ENCODE measurements around the gene PTAFR. TPM values are rescaled to one million over a fixed set of nuclear protein-coding genes. Genes with fewer than 3 reads are reported as not detected.

Gene PTAFR
- total and polyA plus RNA-seq, 7 experiments from 2014 or later: 0.31 to 21.2 (median 1.2) TPM

DNA sequence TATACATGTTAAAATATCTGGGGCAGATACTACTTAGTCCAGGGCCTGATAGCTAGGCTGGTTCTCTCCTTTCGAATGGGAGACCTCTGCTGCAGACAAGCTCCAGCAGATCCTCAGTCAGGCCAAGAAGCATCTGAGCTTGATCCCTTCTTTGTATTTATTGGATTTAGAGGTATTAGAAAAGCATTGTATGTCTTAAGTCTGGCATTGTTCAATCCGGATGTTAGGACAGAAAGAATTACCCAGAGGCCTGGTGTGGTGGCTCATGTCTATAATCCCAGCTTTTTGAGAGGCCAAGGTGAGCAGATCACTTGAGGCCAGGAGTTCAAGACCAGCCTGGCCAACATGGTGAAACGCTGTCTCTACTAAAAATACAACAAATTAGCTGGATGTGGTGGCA lies 66.9 kb downstream of the PTAFR start:
- H3K4me3 Mint-ChIP-seq: no peak overlapping the region
- Histone ChIP-seq H3K4me3 (ENCODE audit: low read length) (no peak overlapping the region), H3K27ac (ENCODE audit: low read depth, low read length) (no peak overlapping the region), H3K9me3 (ENCODE audit: control insufficient read depth in 2 of 3, low read length in 3 of 3) (no peaks in the 10 kb centered on the region), H3K27me3 (ENCODE audit: control insufficient read depth in 2 of 2, insufficient read depth in 2 of 2, low read length in 2 of 2) (no peaks in the 10 kb centered on the region), H3K4me1 (ENCODE audit: control insufficient read depth in 2 of 2, insufficient read depth in 2 of 2, low read length in 2 of 2) (no peaks in the 10 kb centered on the region), H3K36me3 (ENCODE audit: control insufficient read depth in 2 of 3, insufficient read depth in 3 of 3, low read length in 3 of 3) (no peaks in the 10 kb centered on the region)
- peaks cover 0 to 29% (median 0%) of the 10 kb centered on the region in 7 donors for H3K4me1 Mint-ChIP-seq
- peaks cover 0 to 4% (median 0%) of the 10 kb centered on the region in 11 donors for H3K9me3 Mint-ChIP-seq
- ATAC-seq (no peak), DNase-seq (no peak)
- peaks cover 0 to 6% (median 0%) of the 10 kb centered on the region in 5 donors for H3K36me3 Mint-ChIP-seq
- intact Hi-C loops (cut with micrococcal nuclease): no loop called here
- POLR2A ChIA-PET: no interaction called here
- no peak overlapping the region for H3K27ac Mint-ChIP-seq
- peaks cover 0 to 7% (median 0%) of the 10 kb centered on the region in 5 donors for H3K27me3 Mint-ChIP-seq
- CTCF ChIA-PET: interaction anchor here (0.6 to 0.9 kb wide), 2 partner anchors 73 to 99 kb away, joined by 3 to 7 read pairs; no protein-coding TSS in a partner anchor

- H3K27ac Mint-ChIP-seq: peak overlapping the region in 1 of 9 donors; percentile 26
- ChIA-PET CTCF (no interaction called here), POLR2A (no interaction called here)
- no peaks in the 10 kb centered on the region for H3K9me3 ChIP-seq (ENCODE audit: control insufficient read depth in 2 of 3, low read length in 3 of 3)
- H3K27me3 Mint-ChIP-seq: peaks cover 0 to 17% (median under 1%) of the 10 kb centered on the region in 5 donors
- ATAC-seq (no peak), DNase-seq (no peak)
- no peak overlapping the region for H3K27ac ChIP-seq (ENCODE audit: low read depth, low read length)
- H3K4me1 ChIP-seq (ENCODE audit: control insufficient read depth in 2 of 2, insufficient read depth in 2 of 2, low read length in 2 of 2): no peaks in the 10 kb centered on the region
- H3K4me3 ChIP-seq (ENCODE audit: low read length): no peak overlapping the region
- intact Hi-C loops (cut with micrococcal nuclease): no loop called here
- peaks cover 0 to 4% (median 0%) of the 10 kb centered on the region in 11 donors for H3K9me3 Mint-ChIP-seq
- peaks cover 0 to 6% (median 0%) of the 10 kb centered on the region in 5 donors for H3K36me3 Mint-ChIP-seq
- no peaks in the 10 kb centered on the region for H3K36me3 ChIP-seq (ENCODE audit: control insufficient read depth in 2 of 3, insufficient read depth in 3 of 3, low read length in 3 of 3)
- H3K27me3 ChIP-seq (ENCODE audit: control insufficient read depth in 2 of 2, insufficient read depth in 2 of 2, low read length in 2 of 2): no peaks in the 10 kb centered on the region
- H3K4me3 Mint-ChIP-seq: no peak overlapping the region
- H3K4me1 Mint-ChIP-seq: peaks cover 0 to 21% (median 0%) of the 10 kb centered on the region in 7 donors
Observed at GRCh38 chr1:28108001-28108400, 68.5 kb downstream of the PTAFR start.

DNA sequence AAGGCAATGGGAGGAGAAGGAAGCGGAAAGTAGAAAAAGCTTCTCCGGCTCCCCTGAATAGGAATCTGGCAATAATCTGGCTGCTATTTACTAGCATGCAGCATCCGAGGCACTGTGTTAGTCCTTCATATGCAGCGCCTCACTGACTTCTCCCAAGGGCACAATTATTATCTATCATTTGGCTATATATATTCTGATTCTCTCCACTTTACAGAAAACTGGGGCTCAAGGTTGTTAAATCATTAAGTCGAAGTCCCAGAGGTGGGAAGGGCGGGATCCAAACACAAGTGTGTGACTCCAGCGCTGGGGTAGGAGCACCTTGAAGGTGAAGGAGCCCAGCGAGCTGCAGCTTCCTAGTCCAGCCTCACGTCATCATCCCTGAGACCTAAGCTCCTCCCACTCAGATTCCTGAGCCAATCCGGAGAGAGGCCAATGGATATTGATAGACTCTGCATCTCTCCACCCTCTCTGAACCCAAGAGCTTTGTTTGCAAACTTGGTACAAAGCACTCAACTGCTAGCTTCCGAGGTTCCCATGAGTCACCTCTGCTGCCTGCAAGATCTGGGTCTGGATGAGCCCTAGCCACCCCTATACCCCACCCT lies 71.5 kb downstream of the PTAFR start:
- ATAC-seq: no peak
- Mint-ChIP-seq H3K4me1 (peaks cover 0 to 2% (median 0%) of the 10 kb centered on the region in 7 donors), H3K27me3 (peaks cover 0 to 20% (median 0%) of the 10 kb centered on the region in 5 donors), H3K36me3 (no peaks in the 10 kb centered on the region), H3K4me3 (no peak overlapping the region), H3K27ac (no peak overlapping the region), H3K9me3 (no peaks in the 10 kb centered on the region)
- Histone ChIP-seq H3K4me3 (ENCODE audit: low read length) (no peak overlapping the region), H3K27me3 (ENCODE audit: control insufficient read depth in 2 of 2, insufficient read depth in 2 of 2, low read length in 2 of 2) (no peaks in the 10 kb centered on the region), H3K27ac (ENCODE audit: low read depth, low read length) (no peak overlapping the region), H3K4me1 (ENCODE audit: control insufficient read depth in 2 of 2, insufficient read depth in 2 of 2, low read length in 2 of 2) (no peaks in the 10 kb centered on the region), H3K36me3 (ENCODE audit: control insufficient read depth in 2 of 3, insufficient read depth in 3 of 3, low read length in 3 of 3) (no peaks in the 10 kb centered on the region), H3K9me3 (ENCODE audit: control insufficient read depth in 2 of 3, low read length in 3 of 3) (no peaks in the 10 kb centered on the region)
- intact Hi-C loops (cut with micrococcal nuclease): no loop called here
- no peak for DNase-seq
- POLR2A ChIA-PET: no interaction called here
- CTCF ChIA-PET: no interaction called here

DNA sequence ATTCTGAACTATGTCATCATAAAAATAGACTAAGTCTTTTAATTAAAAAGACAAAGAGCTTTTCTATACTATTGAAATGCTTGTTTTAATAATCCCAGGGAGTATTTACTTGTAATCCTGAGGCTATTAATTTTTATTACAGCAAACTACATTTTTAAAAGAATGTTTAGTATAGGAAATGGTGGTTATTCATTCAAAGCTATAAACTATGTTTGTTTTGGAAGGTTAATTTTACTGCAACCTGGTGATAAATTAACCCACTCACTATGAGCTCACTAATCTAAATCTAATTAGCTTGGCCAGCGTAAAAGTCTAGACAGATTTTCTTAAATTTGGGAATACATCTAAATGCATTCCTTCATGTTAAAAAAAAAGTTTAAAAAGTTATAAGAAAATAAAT lies 74.3 kb downstream of the PTAFR start:
- H3K27ac ChIP-seq (ENCODE audit: low read depth, low read length): no peak overlapping the region
- no peak overlapping the region for H3K4me3 ChIP-seq (ENCODE audit: low read length)
- Mint-ChIP-seq H3K4me1 (peaks cover 0 to 2% (median 0%) of the 10 kb centered on the region in 7 donors), H3K9me3 (no peaks in the 10 kb centered on the region), H3K36me3 (no peaks in the 10 kb centered on the region), H3K27me3 (peaks cover 0 to 19% (median 0%) of the 10 kb centered on the region in 5 donors), H3K4me3 (no peak overlapping the region), H3K27ac (no peak overlapping the region)
- ATAC-seq: no peak
- H3K9me3 ChIP-seq (ENCODE audit: control insufficient read depth in 2 of 3, low read length in 3 of 3): no peaks in the 10 kb centered on the region
- POLR2A ChIA-PET: no interaction called here
- H3K27me3 ChIP-seq (ENCODE audit: control insufficient read depth in 2 of 2, insufficient read depth in 2 of 2, low read length in 2 of 2): no peaks in the 10 kb centered on the region
- H3K36me3 ChIP-seq (ENCODE audit: control insufficient read depth in 2 of 3, insufficient read depth in 3 of 3, low read length in 3 of 3): no peaks in the 10 kb centered on the region
- DNase-seq: no peak
- H3K4me1 ChIP-seq (ENCODE audit: control insufficient read depth in 2 of 2, insufficient read depth in 2 of 2, low read length in 2 of 2): no peaks in the 10 kb centered on the region
- CTCF ChIA-PET: no interaction called here
- intact Hi-C loops (cut with micrococcal nuclease): no loop called here

DNA sequence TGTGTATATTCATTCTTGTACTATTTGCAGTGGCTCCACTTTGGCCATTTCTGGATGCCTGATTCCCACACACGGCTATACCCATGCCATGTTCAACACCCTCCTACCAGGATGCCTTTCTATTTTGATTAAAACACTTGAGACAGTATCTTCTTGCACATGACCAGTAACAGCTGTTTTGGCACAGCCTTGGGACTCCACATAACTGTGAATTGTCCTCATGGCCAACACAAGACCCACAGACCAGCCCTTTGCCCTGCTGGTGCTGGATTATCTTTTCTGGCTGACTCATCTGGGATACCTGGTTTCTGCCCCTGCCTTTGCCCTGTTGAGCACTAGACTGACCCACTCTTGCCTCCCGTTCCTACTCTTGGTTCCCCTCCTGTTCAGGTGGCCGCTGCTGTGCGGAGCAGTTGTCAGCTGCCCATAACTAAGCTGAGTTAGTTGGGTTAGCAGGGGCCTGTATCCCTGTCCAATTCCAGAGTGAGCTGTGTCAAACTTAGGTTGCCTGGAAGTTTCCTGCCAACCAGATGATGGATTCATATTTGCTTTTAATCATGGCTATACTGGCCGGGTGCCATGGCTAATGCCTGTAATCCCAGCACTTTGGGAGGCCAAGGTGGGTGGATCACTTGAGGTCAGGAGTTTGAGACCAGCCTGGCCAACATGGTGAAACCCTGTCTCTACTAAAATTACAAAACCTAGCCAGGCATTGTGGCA lies 77.3 kb downstream of the PTAFR start:
- no peaks in the 10 kb centered on the region for H3K9me3 Mint-ChIP-seq
- H3K27ac ChIP-seq (ENCODE audit: low read depth, low read length): no peak overlapping the region
- no peaks in the 10 kb centered on the region for H3K4me1 ChIP-seq (ENCODE audit: control insufficient read depth in 2 of 2, insufficient read depth in 2 of 2, low read length in 2 of 2)
- H3K27me3 Mint-ChIP-seq: peaks cover 0 to 32% (median 0%) of the 10 kb centered on the region in 5 donors
- ATAC-seq (no peak), DNase-seq (no peak)
- H3K4me3 Mint-ChIP-seq: no peak overlapping the region
- H3K4me3 ChIP-seq (ENCODE audit: low read length): no peak overlapping the region
- intact Hi-C loops (cut with micrococcal nuclease): no loop called here
- POLR2A ChIA-PET: no interaction called here
- CTCF ChIA-PET: no interaction called here
- no peak overlapping the region for H3K27ac Mint-ChIP-seq
- no peaks in the 10 kb centered on the region for H3K9me3 ChIP-seq (ENCODE audit: control insufficient read depth in 2 of 3, low read length in 3 of 3)
- H3K36me3 Mint-ChIP-seq: peaks cover 0 to 6% (median 0%) of the 10 kb centered on the region in 5 donors
- H3K36me3 ChIP-seq (ENCODE audit: control insufficient read depth in 2 of 3, insufficient read depth in 3 of 3, low read length in 3 of 3): no peaks in the 10 kb centered on the region
- no peaks in the 10 kb centered on the region for H3K27me3 ChIP-seq (ENCODE audit: control insufficient read depth in 2 of 2, insufficient read depth in 2 of 2, low read length in 2 of 2)
- peaks cover 0 to 9% (median 0%) of the 10 kb centered on the region in 7 donors for H3K4me1 Mint-ChIP-seq

Other genes with a start within 250 kb of the PTAFR start
- gene SMPDL3B, start 241.7 kb downstream of the PTAFR start, total RNA-seq: under 1 TPM in 3 of 5 experiments, not detected in 2; 0.19 to 0.47 (median 0.41) TPM
- gene SMPDL3B, start 241.7 kb downstream of the PTAFR start, polyA plus RNA-seq: not detected
- 10 to 100 TPM in 3 of 5 experiments, 1 to 10 TPM in 2; 8.4 to 15.8 (median 10.7) TPM for gene XKR8, start 216.7 kb downstream of the PTAFR start, total RNA-seq
- 10 to 100 TPM; 10.4 to 22.1 TPM for gene XKR8, start 216.7 kb downstream of the PTAFR start, polyA plus RNA-seq
- 10 to 100 TPM; 14.5 to 31.7 (median 19.2) TPM for gene EYA3, start 88.1 kb downstream of the PTAFR start, total RNA-seq
- gene EYA3, start 88.1 kb downstream of the PTAFR start, polyA plus RNA-seq: 1 to 10 TPM; 4.9 to 6.3 TPM
- gene DNAJC8, start 56.3 kb upstream of the PTAFR start, total RNA-seq: 100 to 1,000 TPM in 1 of 5 experiments, 10 to 100 TPM in 4; 54.2 to 102 (median 69.6) TPM
- gene DNAJC8, start 56.3 kb upstream of the PTAFR start, polyA plus RNA-seq: 100 to 1,000 TPM; 148 to 174 TPM
- 100 to 1,000 TPM in 4 of 5 experiments, 10 to 100 TPM in 1; 68.2 to 158 (median 104) TPM for gene ATP5IF1, start 59.4 kb upstream of the PTAFR start, total RNA-seq
- 100 to 1,000 TPM; 541 to 640 TPM for gene ATP5IF1, start 59.4 kb upstream of the PTAFR start, polyA plus RNA-seq
- 10 to 100 TPM in 3 of 5 experiments, 1 to 10 TPM in 2; 4.5 to 50.7 (median 11.8) TPM for gene SESN2, start 82.8 kb upstream of the PTAFR start, total RNA-seq
- 1 to 10 TPM; 2.3 to 4.6 TPM for gene SESN2, start 82.8 kb upstream of the PTAFR start, polyA plus RNA-seq
- 10 to 100 TPM in 3 of 5 experiments, 1 to 10 TPM in 2; 5.5 to 23.0 (median 14.4) TPM for gene MED18, start 152.3 kb upstream of the PTAFR start, total RNA-seq
- gene MED18, start 152.3 kb upstream of the PTAFR start, polyA plus RNA-seq: 10 to 100 TPM in 1 of 2 donors, 1 to 10 TPM in 1; 4.5 to 13.2 TPM
- 10 to 100 TPM; 19.8 to 29.0 (median 25.7) TPM for gene PHACTR4, start 193.1 kb upstream of the PTAFR start, total RNA-seq
- gene PHACTR4, start 193.1 kb upstream of the PTAFR start, polyA plus RNA-seq: 10 to 100 TPM in 1 of 2 donors, 1 to 10 TPM in 1; 8.5 to 22.9 TPM

Measured in naive thymus-derived CD4-positive, alpha-beta T cell (primary cell).